WTC11 (cell line): ENCODE results near the gene FRYL.

Source experiments
- ATF3 ChIP-seq: sonication (generic); formaldehyde crosslinking; conservative IDR thresholded peaks from 2 replicates; pipeline ENCODE4 v1.8.1; 2022; ENCODE audit warnings: mild to moderate bottlenecking, missing genetic modification reagents
- CTCF ChIP-seq: fragments of 200-600 bp; IDR thresholded peaks from 2 replicates; pipeline ENCODE4 v1.8.0; 2022; ENCODE audit warnings: antibody characterized with exemption
- E2F1 ChIP-seq: sonication (generic); formaldehyde crosslinking; IDR thresholded peaks from 2 replicates; pipeline ENCODE4 v1.8.0; 2022; ENCODE audit warnings: mild to moderate bottlenecking, missing genetic modification reagents
- E2F5 ChIP-seq: sonication (generic); formaldehyde crosslinking; IDR thresholded peaks from 2 replicates; pipeline ENCODE4 v1.8.1; 2022; ENCODE audit warnings: mild to moderate bottlenecking, moderate library complexity, missing genetic modification reagents
- ELF4 ChIP-seq: sonication (generic); formaldehyde crosslinking; IDR thresholded peaks from 2 replicates; pipeline ENCODE4 v1.8.1; 2022; ENCODE audit warnings: low read depth, mild to moderate bottlenecking, moderate library complexity, missing genetic modification reagents
- GABPB1 ChIP-seq: sonication (generic); formaldehyde crosslinking; IDR thresholded peaks from 2 replicates; pipeline ENCODE4 v1.8.1; 2023; ENCODE audit warnings: mild to moderate bottlenecking, missing genetic modification reagents
- JUN ChIP-seq: sonication (generic); formaldehyde crosslinking; IDR thresholded peaks from 2 replicates; pipeline ENCODE4 v1.8.0; 2023; ENCODE audit warnings: mild to moderate bottlenecking, missing genetic modification reagents
- NFYB ChIP-seq: sonication (generic); formaldehyde crosslinking; conservative IDR thresholded peaks from 2 replicates; pipeline ENCODE4 v1.8.0; 2022; ENCODE audit warnings: low read depth, missing genetic modification reagents
- PREB ChIP-seq: sonication (generic); formaldehyde crosslinking; IDR thresholded peaks from 2 replicates; pipeline ENCODE4 v1.8.1; 2022; ENCODE audit warnings: mild to moderate bottlenecking, missing genetic modification reagents, moderate library complexity, borderline replicate concordance
- SP1 ChIP-seq: sonication (generic); formaldehyde crosslinking; conservative IDR thresholded peaks from 2 replicates; pipeline ENCODE4 v1.8.1; 2022; ENCODE audit warnings: missing genetic modification reagents
- ZNF232 ChIP-seq: sonication (generic); formaldehyde crosslinking; IDR thresholded peaks from 2 replicates; pipeline ENCODE4 v1.8.0; 2022; ENCODE audit warnings: mild to moderate bottlenecking, missing genetic modification reagents
- ZNF317 ChIP-seq: sonication (generic); formaldehyde crosslinking; IDR thresholded peaks from 2 replicates; pipeline ENCODE4 v1.8.1; 2023; ENCODE audit warnings: low read depth, mild to moderate bottlenecking, moderate library complexity, missing genetic modification reagents, borderline replicate concordance
- ZNF396 ChIP-seq: fragments of 250-450 bp; sonication (Bioruptor Pico); IDR thresholded peaks from 2 replicates; pipeline ENCODE4 v1.8.0; 2021; ENCODE audit warnings: mild to moderate bottlenecking, moderate library complexity, borderline replicate concordance
- ZNF423 ChIP-seq: fragments of 250-450 bp; sonication (Bioruptor Pico); IDR thresholded peaks from 2 replicates; pipeline ENCODE4 v2.1.2; 2022; ENCODE audit warnings: mild to moderate bottlenecking, moderate library complexity

GRCh38 chr4:48589098-48589445 is 191.0 kb downstream of the FRYL start:
- TF ChIP-seq PREB (CRISPR knock-in tag) (no peak), ELF4 (CRISPR knock-in tag) (no peak), CTCF (no peak), E2F1 (CRISPR knock-in tag) (no peak), JUN (CRISPR knock-in tag) (no peak), E2F5 (CRISPR knock-in tag) (no peak), ZNF317 (CRISPR knock-in tag) (no peak), GABPB1 (CRISPR knock-in tag) (no peak), ZNF396 (CRISPR knock-in tag) (no peak), NFYB (no peak), ATF3 (CRISPR knock-in tag) (no peak), ZNF232 (no peak), ZNF423 (CRISPR knock-in tag) (no peak), SP1 (CRISPR knock-in tag) (no peak)
